Adrenal gland (tissue), 5 donors: ENCODE results near the gene VSTM2B.

Experiments used
- CTCF ChIP-seq, 6 experiments: fragments of 450-650 bp in 4 of 6; fragments of 200-600 bp in 2 of 6; sonication (generic) in 1 of 6; IDR thresholded peaks; 1 replicate in 5 of 6; 2 replicates in 1 of 6; pipeline versions ENCODE4 v1.5.1 to v1.8.0; 2016 to 2021; ENCODE audit warnings: antibody characterized with exemption in 6 of 6, mild to moderate bottlenecking in 2 of 6, moderate library complexity in 1 of 6
- POLR2A ChIP-seq, 2 donors: fragments of 450-650 bp; IDR thresholded peaks; one replicate each; pipeline ENCODE4 v1.6.1; 2017; ENCODE audit warnings: antibody characterized with exemption in 2 of 2, mild to moderate bottlenecking in 2 of 2, moderate library complexity in 1 of 2
- donor health status: DM: no; HTN: no; CAD: no.

GRCh38 chr19:29538651-29539050 is 12.9 kb downstream of the VSTM2B start:
- TF ChIP-seq CTCF (IDR thresholded peaks at IDR 0.05) (no peak), POLR2A (IDR thresholded peaks at IDR 0.05) (no peak)
